HG02938 (cell line): ENCODE data around the gene GRIP2.

Source experiments
- ATAC-seq: cut with Tn5 transposase; IDR thresholded peaks from one replicate; pipeline ENCODE4 v1.9.1; 2021; ENCODE audit warnings: mild to moderate bottlenecking, moderate library complexity; ENCODE audit not compliant: unreplicated experiment

Gene GRIP2

GRCh38 chr3:14439501-14440167, 100.5 kb downstream of the GRIP2 start:
- ATAC-seq = no peak
